ENCODE results near the gene CABCOCO1.

Gene CABCOCO1

DNA sequence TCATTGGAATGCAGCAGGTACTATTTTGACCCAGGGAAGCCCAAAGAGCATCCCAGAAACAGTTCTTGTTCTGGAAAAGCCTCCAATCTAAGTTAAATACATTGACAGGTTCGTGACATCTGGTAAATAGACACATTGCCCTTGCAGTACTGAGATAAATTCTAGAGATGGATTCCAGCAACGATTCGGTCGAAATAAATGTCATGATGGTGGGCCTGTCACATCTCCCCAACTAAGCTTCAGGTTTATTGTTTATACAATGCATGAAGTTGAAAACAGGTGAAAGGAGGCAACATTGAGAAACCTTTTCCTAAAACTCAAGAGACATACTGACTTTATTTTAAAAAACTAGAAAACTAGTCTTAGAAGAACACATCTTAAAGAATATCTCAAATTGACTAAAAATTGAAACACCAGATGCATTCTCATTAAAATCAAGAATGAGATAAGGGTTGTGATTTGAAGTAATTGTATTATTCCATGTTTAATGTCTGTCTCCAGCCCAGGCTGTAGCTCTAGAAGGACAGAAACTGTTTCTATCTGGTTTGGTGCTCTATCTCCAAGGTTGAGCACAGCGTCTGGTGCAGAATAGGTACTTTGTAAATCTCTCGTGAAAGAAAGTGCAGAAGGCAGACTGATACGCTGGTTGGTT is 114.0 kb downstream of the CABCOCO1 start:
- TF ChIP-seq, protein P1, sequence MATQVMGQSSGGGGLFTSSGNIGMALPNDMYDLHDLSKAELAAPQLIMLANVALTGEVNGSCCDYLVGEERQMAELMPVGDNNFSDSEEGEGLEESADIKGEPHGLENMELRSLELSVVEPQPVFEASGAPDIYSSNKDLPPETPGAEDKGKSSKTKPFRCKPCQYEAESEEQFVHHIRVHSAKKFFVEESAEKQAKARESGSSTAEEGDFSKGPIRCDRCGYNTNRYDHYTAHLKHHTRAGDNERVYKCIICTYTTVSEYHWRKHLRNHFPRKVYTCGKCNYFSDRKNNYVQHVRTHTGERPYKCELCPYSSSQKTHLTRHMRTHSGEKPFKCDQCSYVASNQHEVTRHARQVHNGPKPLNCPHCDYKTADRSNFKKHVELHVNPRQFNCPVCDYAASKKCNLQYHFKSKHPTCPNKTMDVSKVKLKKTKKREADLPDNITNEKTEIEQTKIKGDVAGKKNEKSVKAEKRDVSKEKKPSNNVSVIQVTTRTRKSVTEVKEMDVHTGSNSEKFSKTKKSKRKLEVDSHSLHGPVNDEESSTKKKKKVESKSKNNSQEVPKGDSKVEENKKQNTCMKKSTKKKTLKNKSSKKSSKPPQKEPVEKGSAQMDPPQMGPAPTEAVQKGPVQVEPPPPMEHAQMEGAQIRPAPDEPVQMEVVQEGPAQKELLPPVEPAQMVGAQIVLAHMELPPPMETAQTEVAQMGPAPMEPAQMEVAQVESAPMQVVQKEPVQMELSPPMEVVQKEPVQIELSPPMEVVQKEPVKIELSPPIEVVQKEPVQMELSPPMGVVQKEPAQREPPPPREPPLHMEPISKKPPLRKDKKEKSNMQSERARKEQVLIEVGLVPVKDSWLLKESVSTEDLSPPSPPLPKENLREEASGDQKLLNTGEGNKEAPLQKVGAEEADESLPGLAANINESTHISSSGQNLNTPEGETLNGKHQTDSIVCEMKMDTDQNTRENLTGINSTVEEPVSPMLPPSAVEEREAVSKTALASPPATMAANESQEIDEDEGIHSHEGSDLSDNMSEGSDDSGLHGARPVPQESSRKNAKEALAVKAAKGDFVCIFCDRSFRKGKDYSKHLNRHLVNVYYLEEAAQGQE (IDR thresholded peaks at IDR 0.05; ENCODE audit: insufficient read depth in 1 of 2, low read depth in 2 of 2, low read length in 2 of 2) = no peak
- TF ChIP-seq POLR2AphosphoS5 (IDR thresholded peaks at IDR 0.05; ENCODE audit: low read depth, low read length) (no peak), SIN3A (IDR thresholded peaks at IDR 0.05; ENCODE audit: borderline replicate concordance, insufficient read depth, low read length) (no peak), TAF1 (IDR thresholded peaks at IDR 0.05; ENCODE audit: borderline replicate concordance, insufficient read depth, low read length) (no peak), FOXP2 (optimal IDR thresholded peaks at IDR 0.05; ENCODE audit: borderline replicate concordance, extremely low read depth, extremely low read length, insufficient read depth) (no peak)

DNA sequence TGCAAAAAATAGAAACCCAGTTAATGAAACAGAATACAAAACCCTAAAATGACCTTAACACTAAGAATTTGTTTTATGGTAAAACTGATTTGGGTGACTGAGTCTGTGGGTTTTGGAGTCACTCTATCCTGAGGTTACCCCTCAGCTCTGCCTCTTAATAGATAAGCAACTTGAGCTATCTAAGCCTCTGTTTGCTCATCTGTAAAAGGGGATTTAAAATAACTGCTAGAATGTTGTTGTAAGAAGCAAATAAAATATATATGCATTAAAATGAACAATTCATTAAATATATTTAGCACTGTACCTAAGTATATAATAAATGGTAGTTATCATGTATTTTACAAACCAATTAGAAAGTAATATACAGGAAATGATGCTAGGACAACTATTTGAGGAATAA is 115.4 kb downstream of the CABCOCO1 start:
- TF ChIP-seq, protein P1 (IDR thresholded peaks at IDR 0.05; ENCODE audit: insufficient read depth in 1 of 2, low read depth in 2 of 2, low read length in 2 of 2) = no peak
- TF ChIP-seq TAF1 (IDR thresholded peaks at IDR 0.05; ENCODE audit: borderline replicate concordance, insufficient read depth, low read length) (no peak), POLR2AphosphoS5 (IDR thresholded peaks at IDR 0.05; ENCODE audit: low read depth, low read length) (no peak), FOXP2 (optimal IDR thresholded peaks at IDR 0.05; ENCODE audit: borderline replicate concordance, extremely low read depth, extremely low read length, insufficient read depth) (no peak), SIN3A (IDR thresholded peaks at IDR 0.05; ENCODE audit: borderline replicate concordance, insufficient read depth, low read length) (no peak)

DNA sequence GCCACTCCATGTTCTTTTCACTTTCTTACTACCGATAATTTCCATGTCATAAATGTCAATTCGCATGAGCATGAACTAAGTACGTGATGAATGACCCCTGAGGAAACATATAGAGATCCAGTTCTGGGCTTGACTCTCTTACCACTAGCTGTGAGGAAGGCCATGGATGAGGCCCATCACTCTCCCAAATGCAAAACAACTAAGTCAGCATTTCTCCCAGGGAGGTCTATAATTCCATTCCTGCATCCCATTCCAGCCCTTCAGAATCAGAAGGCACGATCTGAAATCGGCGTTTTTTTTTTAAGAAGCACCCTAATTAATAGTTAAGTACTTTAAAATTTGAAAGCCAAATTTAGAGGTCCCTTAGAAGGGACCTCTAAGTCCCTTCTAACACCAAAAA is 116.5 kb downstream of the CABCOCO1 start:
- TF ChIP-seq, protein P1 (IDR thresholded peaks at IDR 0.05; ENCODE audit: insufficient read depth in 1 of 2, low read depth in 2 of 2, low read length in 2 of 2) = no peak
- TF ChIP-seq POLR2AphosphoS5 (IDR thresholded peaks at IDR 0.05; ENCODE audit: low read depth, low read length) = no peak
- no peak for TF ChIP-seq SIN3A (IDR thresholded peaks at IDR 0.05; ENCODE audit: borderline replicate concordance, insufficient read depth, low read length)
- TF ChIP-seq TAF1 (IDR thresholded peaks at IDR 0.05; ENCODE audit: borderline replicate concordance, insufficient read depth, low read length) = no peak
- TF ChIP-seq FOXP2 (optimal IDR thresholded peaks at IDR 0.05; ENCODE audit: borderline replicate concordance, extremely low read depth, extremely low read length, insufficient read depth) = no peak

DNA sequence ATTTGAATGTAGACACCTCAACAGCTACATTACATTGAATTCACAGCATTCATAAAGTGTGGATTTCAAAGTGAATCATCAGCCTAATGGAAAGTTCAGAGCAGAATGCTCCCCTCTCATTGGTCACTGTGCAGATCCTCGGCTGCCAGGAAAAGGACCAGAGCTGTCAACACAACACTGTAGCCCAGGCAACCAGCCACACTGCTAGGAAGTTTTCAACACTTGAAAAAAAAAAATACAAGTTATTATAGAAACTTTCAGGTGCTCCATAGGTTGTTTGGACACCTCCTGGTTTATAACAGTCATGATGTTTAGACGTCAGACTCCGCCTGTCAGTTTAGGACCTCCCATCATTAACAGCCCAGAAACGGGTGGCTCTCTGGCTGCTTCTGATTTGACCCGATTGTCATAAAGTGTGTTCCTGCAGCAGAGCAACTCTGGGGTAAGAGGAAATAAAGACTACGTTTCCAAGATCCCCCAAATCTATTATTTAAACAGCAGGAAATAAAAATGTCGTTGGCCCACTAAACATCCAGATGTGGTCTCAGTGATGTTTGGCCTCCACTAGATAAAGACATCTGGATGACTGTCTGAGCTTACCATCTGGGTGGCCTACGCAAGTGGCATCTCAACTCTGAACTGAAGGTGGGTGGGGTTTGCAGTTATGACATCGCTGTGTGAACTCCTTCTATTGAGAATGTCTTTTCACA is 117.4 kb downstream of the CABCOCO1 start:
- TF ChIP-seq, protein P1 (IDR thresholded peaks at IDR 0.05; ENCODE audit: insufficient read depth in 1 of 2, low read depth in 2 of 2, low read length in 2 of 2) = no peak
- no peak for TF ChIP-seq SIN3A (IDR thresholded peaks at IDR 0.05; ENCODE audit: borderline replicate concordance, insufficient read depth, low read length)
- TF ChIP-seq POLR2AphosphoS5 (IDR thresholded peaks at IDR 0.05; ENCODE audit: low read depth, low read length) = no peak
- no peak for TF ChIP-seq TAF1 (IDR thresholded peaks at IDR 0.05; ENCODE audit: borderline replicate concordance, insufficient read depth, low read length)
- no peak for TF ChIP-seq FOXP2 (optimal IDR thresholded peaks at IDR 0.05; ENCODE audit: borderline replicate concordance, extremely low read depth, extremely low read length, insufficient read depth)

Data from PFSK-1 (cell line).